Trophoblast cell (in vitro differentiated cells and primary cell): ENCODE results near the gene MOGAT2.

ENCODE experiments used
- DNase-seq, 2 donors: peaks; one replicate each; pipeline ENCODE4 v3.0.0-alpha.2; 2016
- H2AFZ ChIP-seq: 2 replicates; pipeline ENCODE4 v1.6.1; 2013; ENCODE audit warnings: low read length, moderate library complexity, mild to moderate bottlenecking; ENCODE audit not compliant: insufficient read depth, poor library complexity
- H2AK5ac ChIP-seq: 2 replicates; pipeline ENCODE4 v1.6.1; 2013; ENCODE audit warnings: mild to moderate bottlenecking, low read length
- H2BK120ac ChIP-seq: 2 replicates; pipeline ENCODE4 v1.6.1; 2013; ENCODE audit warnings: low read length, mild to moderate bottlenecking, moderate library complexity; ENCODE audit not compliant: insufficient read depth, poor library complexity
- H2BK12ac ChIP-seq: 2 replicates; pipeline ENCODE4 v1.6.1; 2013; ENCODE audit warnings: mild to moderate bottlenecking, low read length, moderate library complexity
- H2BK5ac ChIP-seq: 2 replicates; pipeline ENCODE4 v1.6.1; 2013; ENCODE audit warnings: low read length, low read depth, moderate library complexity, mild to moderate bottlenecking; ENCODE audit not compliant: poor library complexity
- H3K14ac ChIP-seq: 2 replicates; pipeline ENCODE4 v1.6.1; 2013; ENCODE audit warnings: mild to moderate bottlenecking, low read length
- H3K18ac ChIP-seq: 2 replicates; pipeline ENCODE4 v1.6.1; 2013; ENCODE audit warnings: mild to moderate bottlenecking, low read length
- H3K23ac ChIP-seq: 2 replicates; pipeline ENCODE4 v1.6.1; 2013; ENCODE audit warnings: low read length
- H3K27ac ChIP-seq: 2 replicates; pipeline ENCODE4 v1.5.1; 2013; ENCODE audit warnings: low read depth, mild to moderate bottlenecking, inconsistent platforms, low read length, moderate library complexity
- H3K27me3 ChIP-seq: 2 replicates; pipeline ENCODE4 v1.6.1; 2013; ENCODE audit warnings: inconsistent platforms, mild to moderate bottlenecking, low read length, moderate library complexity; ENCODE audit not compliant: insufficient read depth
- H3K36me3 ChIP-seq, 2 experiments: 1 replicate in 1 of 2; 2 replicates in 1 of 2; pipeline ENCODE4 v1.6.1; 2013; ENCODE audit warnings: low read length in 2 of 2, mild to moderate bottlenecking in 2 of 2, moderate library complexity in 1 of 2; ENCODE audit not compliant: insufficient read depth in 2 of 2, control insufficient read depth in 1 of 2
- H3K4ac ChIP-seq: 2 replicates; pipeline ENCODE4 v1.6.1; 2013; ENCODE audit warnings: low read depth, mild to moderate bottlenecking, low read length, moderate library complexity
- H3K4me1 ChIP-seq, 2 experiments: 1 replicate in 1 of 2; 2 replicates in 1 of 2; pipeline ENCODE4 v1.6.1; 2013; ENCODE audit warnings: low read length in 2 of 2, mild to moderate bottlenecking in 2 of 2, moderate library complexity in 1 of 2; ENCODE audit not compliant: insufficient read depth in 2 of 2, control insufficient read depth in 1 of 2
- H3K4me2 ChIP-seq: 2 replicates; pipeline ENCODE4 v1.6.1; 2013; ENCODE audit warnings: inconsistent platforms, mild to moderate bottlenecking, low read length, moderate library complexity
- H3K4me3 ChIP-seq: 2 replicates; pipeline ENCODE4 v1.5.1; 2013; ENCODE audit warnings: mild to moderate bottlenecking, low read depth, low read length, inconsistent platforms
- H3K79me1 ChIP-seq: one replicate; pipeline ENCODE4 v1.6.1; 2013; ENCODE audit warnings: low read length
- H3K79me2 ChIP-seq: 2 replicates; pipeline ENCODE4 v1.6.1; 2013; ENCODE audit warnings: low read length, mild to moderate bottlenecking; ENCODE audit not compliant: control insufficient read depth, insufficient read depth, poor library complexity
- H3K9ac ChIP-seq: 2 replicates; pipeline ENCODE4 v1.6.1; 2013; ENCODE audit warnings: mild to moderate bottlenecking, low read length
- H3K9me3 ChIP-seq: 2 replicates; pipeline ENCODE4 v1.6.1; 2013; ENCODE audit warnings: low read depth, mild to moderate bottlenecking, control low read depth, inconsistent platforms, low read length; ENCODE audit not compliant: insufficient read depth
- H4K12ac ChIP-seq: 2 replicates; pipeline ENCODE4 v1.6.1; 2013; ENCODE audit warnings: low read depth, mild to moderate bottlenecking, low read length, moderate library complexity
- H4K8ac ChIP-seq: 2 replicates; pipeline ENCODE4 v1.6.1; 2013; ENCODE audit warnings: low read depth, mild to moderate bottlenecking, low read length, moderate library complexity
- H4K91ac ChIP-seq: one replicate; pipeline ENCODE4 v1.6.1; 2013; ENCODE audit warnings: low read depth, mild to moderate bottlenecking, low read length, moderate library complexity
- WGBS: extraction: QIAGEN DNeasy Blood & Tissue Kit; methylation state at CpG from one replicate; pipeline ENCODE4 v1.1.7; 2013; ENCODE audit warnings: missing lambda C conversion rate; ENCODE audit not compliant: insufficient read length, insufficient coverage; ENCODE audit errors: extremely low coverage; 5-methylcytosine and 5-hydroxymethylcytosine counted together

Gene MOGAT2

GRCh38 chr11:75773595-75774353 lies 56.1 kb downstream of the MOGAT2 start:
- Histone ChIP-seq H4K91ac (no peak overlapping the region), H2AFZ (no peak overlapping the region), H3K14ac (no peak overlapping the region), H3K27ac (no peak overlapping the region), H4K8ac (no peak overlapping the region), H3K4me2 (no peak overlapping the region), H3K4me1 (peaks cover 0 to 2% of the 10 kb centered on the region in 2 experiments), H3K9me3 (peaks cover 5% of the 10 kb centered on the region), H4K12ac (no peak overlapping the region), H3K9ac (no peak overlapping the region), H3K27me3 (peaks cover 15% of the 10 kb centered on the region), H2AK5ac (no peak overlapping the region), H2BK12ac (no peak overlapping the region), H3K79me1 (no peaks in the 10 kb centered on the region), H3K23ac (no peak overlapping the region), H3K79me2 (no peaks in the 10 kb centered on the region), H2BK120ac (no peak overlapping the region), H3K4ac (no peak overlapping the region), H2BK5ac (no peak overlapping the region), H3K18ac (no peak overlapping the region), H3K36me3 (no peaks in the 10 kb centered on the region), H3K4me3 (no peak overlapping the region)
- no peak for DNase-seq
- WGBS, result no CpG with 5 or more reads among the region's 5 CpGs

GRCh38 chr11:75775056-75775455 lies 57.4 kb downstream of the MOGAT2 start:
- H2BK12ac ChIP-seq, result no peak overlapping the region
- H3K18ac ChIP-seq, result no peak overlapping the region
- H2AK5ac ChIP-seq, result no peak overlapping the region
- H2BK5ac ChIP-seq, result no peak overlapping the region
- H3K79me2 ChIP-seq, result no peaks in the 10 kb centered on the region
- no peak overlapping the region for H4K8ac ChIP-seq
- H3K4me3 ChIP-seq, result no peak overlapping the region
- no peak overlapping the region for H3K14ac ChIP-seq
- no peak overlapping the region for H2AFZ ChIP-seq
- no peak overlapping the region for H3K23ac ChIP-seq
- no peak for DNase-seq
- H3K79me1 ChIP-seq, result no peaks in the 10 kb centered on the region
- no peak overlapping the region for H4K91ac ChIP-seq
- H3K9me3 ChIP-seq, result no peaks in the 10 kb centered on the region
- no peak overlapping the region for H4K12ac ChIP-seq
- no peak overlapping the region for H3K9ac ChIP-seq
- peaks cover 4% of the 10 kb centered on the region for H3K27me3 ChIP-seq
- no peak overlapping the region for H3K27ac ChIP-seq
- WGBS, result no CpG with 5 or more reads among the region's 3 CpGs
- H3K4me2 ChIP-seq, result no peak overlapping the region
- H3K4me1 ChIP-seq, result no peaks in the 10 kb centered on the region
- no peaks in the 10 kb centered on the region for H3K36me3 ChIP-seq
- H3K4ac ChIP-seq, result no peak overlapping the region
- H2BK120ac ChIP-seq, result no peak overlapping the region

GRCh38 chr11:75776546-75776945 lies 58.9 kb downstream of the MOGAT2 start:
- Histone ChIP-seq H2BK12ac (no peak overlapping the region), H3K4me2 (no peak overlapping the region), H3K27me3 (no peaks in the 10 kb centered on the region), H3K9me3 (no peaks in the 10 kb centered on the region), H3K79me2 (no peaks in the 10 kb centered on the region), H4K8ac (no peak overlapping the region), H4K12ac (no peak overlapping the region), H3K79me1 (no peaks in the 10 kb centered on the region), H3K4ac (no peak overlapping the region), H3K4me1 (peaks cover 0 to 2% of the 10 kb centered on the region in 2 experiments), H3K14ac (no peak overlapping the region), H2AK5ac (no peak overlapping the region), H4K91ac (no peak overlapping the region), H3K36me3 (no peaks in the 10 kb centered on the region), H3K27ac (no peak overlapping the region), H2AFZ (no peak overlapping the region), H2BK120ac (no peak overlapping the region), H3K9ac (no peak overlapping the region), H3K4me3 (no peak overlapping the region), H3K23ac (no peak overlapping the region), H3K18ac (no peak overlapping the region), H2BK5ac (no peak overlapping the region)
- no CpG with 5 or more reads among the region's 4 CpGs for WGBS
- no peak for DNase-seq

- H3K9ac ChIP-seq, result no peak overlapping the region
- no peak overlapping the region for H3K4me3 ChIP-seq
- no peaks in the 10 kb centered on the region for H3K36me3 ChIP-seq
- H3K27ac ChIP-seq, result no peak overlapping the region
- DNase-seq, result no peak
- no peak overlapping the region for H3K4ac ChIP-seq
- no peak overlapping the region for H3K23ac ChIP-seq
- peaks cover 0 to 2% of the 10 kb centered on the region in 2 experiments for H3K4me1 ChIP-seq
- H3K4me2 ChIP-seq, result no peak overlapping the region
- H2AFZ ChIP-seq, result no peak overlapping the region
- H3K18ac ChIP-seq, result no peak overlapping the region
- H3K79me1 ChIP-seq, result no peaks in the 10 kb centered on the region
- H4K91ac ChIP-seq, result no peak overlapping the region
- no peak overlapping the region for H4K12ac ChIP-seq
- no peak overlapping the region for H2BK120ac ChIP-seq
- no CpG with 5 or more reads among the region's 13 CpGs for WGBS
- no peak overlapping the region for H2BK12ac ChIP-seq
- no peaks in the 10 kb centered on the region for H3K79me2 ChIP-seq
- no peak overlapping the region for H3K14ac ChIP-seq
- no peak overlapping the region for H2BK5ac ChIP-seq
- no peaks in the 10 kb centered on the region for H3K27me3 ChIP-seq
- H2AK5ac ChIP-seq, result no peak overlapping the region
- H3K9me3 ChIP-seq, result no peaks in the 10 kb centered on the region
- H4K8ac ChIP-seq, result no peak overlapping the region
Measured at GRCh38 chr11:75777461-75778110, 59.9 kb downstream of the MOGAT2 start.
